ENCODE results near the gene INCA1.

The INCA1 gene

DNA sequence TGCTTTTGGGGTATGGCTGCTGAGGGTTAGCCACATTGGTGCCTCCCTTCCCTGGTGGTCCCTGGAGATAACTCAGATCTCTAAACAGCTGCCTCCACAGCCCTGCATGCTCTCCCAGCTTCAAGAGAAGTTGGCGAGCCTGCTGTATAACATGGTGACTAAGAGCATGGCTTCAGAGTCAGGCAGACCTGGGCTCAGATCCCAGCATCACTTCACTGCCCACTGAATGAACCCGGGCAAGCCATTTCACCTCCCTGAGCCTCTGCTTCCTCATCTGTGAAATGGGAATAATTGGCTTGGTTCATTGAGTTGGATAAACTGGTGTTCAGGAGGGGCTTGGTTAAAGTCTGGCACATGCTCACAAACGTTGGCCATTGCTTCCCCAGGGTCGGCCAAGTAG, 17.0 kb upstream of the INCA1 start:
- no peak for FAIRE-seq

DNA sequence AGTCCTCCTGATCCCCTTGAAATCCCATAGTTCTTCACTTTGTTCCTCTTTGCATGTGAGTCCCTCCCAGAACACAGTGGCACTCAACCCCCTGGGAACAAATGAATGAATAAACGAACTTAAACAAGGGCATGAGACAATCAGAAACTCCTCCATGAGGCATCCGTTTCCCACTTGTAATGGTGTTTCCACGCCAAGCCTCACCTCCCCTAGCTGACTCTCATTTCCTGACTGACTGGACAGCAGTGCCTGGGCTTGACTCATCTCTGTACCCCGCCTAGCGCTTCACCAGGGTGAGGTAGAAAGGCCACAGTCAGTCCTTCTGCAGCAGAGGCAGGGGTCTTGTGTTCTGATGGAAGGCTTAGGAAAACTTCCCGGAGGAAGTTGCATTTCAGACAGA, 14.6 kb upstream of the INCA1 start:
- FAIRE-seq (no peak), DNase-seq (ENCODE audit: insufficient read length, low spot score) (no peak)

More for the DNA sequence above, 17.0 kb upstream of the INCA1 start:
- DNase-seq (ENCODE audit: insufficient read length, low spot score), result no peak

DNA sequence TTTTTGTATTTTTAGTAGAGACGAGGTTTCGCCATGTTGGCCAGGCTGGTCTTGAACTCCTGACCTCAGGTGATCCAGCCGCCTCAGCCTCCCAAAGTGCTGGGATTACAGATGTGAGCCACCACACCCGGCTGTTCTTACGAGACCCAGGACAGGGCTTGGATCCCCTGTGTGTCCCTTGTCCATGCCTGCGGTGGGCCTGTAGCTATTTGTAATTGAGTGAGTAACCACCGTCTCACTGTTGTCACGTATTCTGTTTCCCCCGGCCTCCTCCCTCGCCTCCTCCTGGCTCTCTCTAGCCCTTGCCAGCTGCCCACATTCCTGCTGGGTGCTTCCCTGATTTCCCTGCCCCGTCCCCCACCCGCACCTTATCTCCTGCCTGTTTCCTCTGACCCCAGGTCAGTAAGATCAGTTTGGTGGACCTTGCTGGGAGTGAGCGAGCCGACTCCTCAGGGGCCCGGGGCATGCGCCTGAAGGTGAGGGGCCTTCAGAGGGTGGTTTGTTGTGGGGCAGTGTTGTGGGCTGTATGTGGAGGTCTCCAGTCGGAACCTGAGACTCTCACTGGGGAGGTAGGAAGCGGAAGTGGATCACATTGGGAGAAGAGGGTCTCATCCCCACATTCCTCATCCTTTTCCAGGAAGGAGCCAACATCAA, 6.0 kb upstream of the INCA1 start:
- FAIRE-seq (no peak), DNase-seq (ENCODE audit: insufficient read length, low spot score) (no peak)

DNA sequence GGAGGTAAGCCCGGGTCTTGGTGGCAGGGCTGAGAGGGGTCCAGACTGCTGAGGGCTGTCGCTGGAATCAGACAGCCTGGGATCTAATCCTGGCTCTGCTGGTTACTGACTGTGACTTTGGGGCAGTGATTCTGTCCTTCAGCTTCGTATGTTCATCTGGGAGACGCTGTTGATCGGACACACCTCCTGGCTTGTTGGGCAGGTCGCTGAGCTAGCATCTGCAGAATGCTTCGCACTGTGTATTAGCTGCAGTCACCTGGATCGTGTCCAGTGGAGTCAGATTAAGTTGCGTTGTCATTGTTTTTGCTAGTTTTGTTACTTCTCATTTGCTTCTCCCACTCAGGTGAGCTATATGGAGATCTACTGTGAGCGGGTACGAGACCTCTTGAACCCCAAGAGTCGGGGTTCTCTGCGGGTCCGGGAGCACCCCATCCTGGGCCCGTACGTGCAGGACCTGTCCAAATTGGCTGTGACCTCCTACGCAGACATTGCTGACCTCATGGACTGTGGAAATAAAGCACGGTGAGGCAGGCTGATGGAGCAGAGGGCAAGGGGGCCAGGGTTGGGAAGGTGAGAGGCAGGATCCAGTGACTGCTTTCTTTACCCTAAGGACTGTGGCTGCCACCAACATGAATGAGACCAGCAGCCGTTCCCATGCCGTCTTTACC, 4.9 kb upstream of the INCA1 start:
- FAIRE-seq, result peak; percentile 33

DNA sequence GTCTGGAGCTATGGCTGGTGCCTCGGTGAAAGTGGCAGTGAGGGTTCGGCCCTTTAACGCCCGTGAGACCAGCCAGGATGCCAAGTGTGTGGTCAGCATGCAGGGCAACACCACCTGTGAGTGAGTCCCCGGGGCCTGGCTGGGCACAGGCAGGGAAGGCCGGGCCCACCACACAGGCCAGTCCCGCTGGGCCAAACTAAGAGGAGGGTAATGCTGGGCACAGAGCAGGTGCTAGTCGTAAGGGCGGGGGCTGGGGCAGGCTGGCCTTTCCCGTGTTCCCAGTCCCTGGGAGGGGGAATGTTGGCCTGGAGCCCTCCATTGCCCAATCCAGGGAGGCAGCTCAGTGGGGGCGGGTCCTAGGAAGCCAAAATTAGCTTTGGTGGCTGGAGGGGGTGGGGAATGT, 2.9 kb upstream of the INCA1 start:
- FAIRE-seq, result no peak
- DNase-seq (ENCODE audit: insufficient read length, low spot score), result no peak

More for the DNA sequence above, 4.9 kb upstream of the INCA1 start:
- no peak for DNase-seq (ENCODE audit: insufficient read length, low spot score)

DNA sequence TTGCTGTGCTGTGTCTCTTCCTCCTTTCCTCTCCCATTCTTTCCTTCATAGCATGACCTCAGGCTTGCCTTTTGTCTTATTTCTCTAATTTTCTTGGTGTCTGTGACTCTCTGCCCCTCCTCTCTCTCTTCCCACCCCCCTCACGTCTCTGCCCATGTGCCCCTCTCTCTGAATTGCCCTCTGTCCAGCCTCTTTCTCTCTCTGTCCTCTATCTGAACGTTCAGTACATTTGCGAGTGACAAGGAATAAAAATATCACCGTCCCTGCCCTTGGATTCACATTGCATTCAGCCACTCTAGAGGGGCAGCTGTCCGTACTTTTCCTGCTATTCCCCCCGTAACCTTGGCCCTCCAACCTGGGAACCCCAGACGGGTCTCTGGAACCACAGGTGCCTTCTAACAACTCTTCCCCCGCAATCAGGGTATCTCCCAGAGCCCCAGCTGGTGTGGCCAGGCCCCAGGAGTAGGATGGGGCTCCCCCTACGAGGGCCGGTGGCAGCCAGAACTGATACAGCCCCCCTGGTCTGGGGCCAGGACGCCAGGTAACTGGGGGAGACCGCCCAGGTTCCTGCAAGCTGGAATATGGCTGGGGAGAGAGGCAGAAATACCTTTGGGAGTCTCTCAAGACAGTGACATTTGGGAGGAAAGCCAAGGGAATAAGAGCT, 2.2 kb upstream of the INCA1 start:
- FAIRE-seq, result no peak

DNA sequence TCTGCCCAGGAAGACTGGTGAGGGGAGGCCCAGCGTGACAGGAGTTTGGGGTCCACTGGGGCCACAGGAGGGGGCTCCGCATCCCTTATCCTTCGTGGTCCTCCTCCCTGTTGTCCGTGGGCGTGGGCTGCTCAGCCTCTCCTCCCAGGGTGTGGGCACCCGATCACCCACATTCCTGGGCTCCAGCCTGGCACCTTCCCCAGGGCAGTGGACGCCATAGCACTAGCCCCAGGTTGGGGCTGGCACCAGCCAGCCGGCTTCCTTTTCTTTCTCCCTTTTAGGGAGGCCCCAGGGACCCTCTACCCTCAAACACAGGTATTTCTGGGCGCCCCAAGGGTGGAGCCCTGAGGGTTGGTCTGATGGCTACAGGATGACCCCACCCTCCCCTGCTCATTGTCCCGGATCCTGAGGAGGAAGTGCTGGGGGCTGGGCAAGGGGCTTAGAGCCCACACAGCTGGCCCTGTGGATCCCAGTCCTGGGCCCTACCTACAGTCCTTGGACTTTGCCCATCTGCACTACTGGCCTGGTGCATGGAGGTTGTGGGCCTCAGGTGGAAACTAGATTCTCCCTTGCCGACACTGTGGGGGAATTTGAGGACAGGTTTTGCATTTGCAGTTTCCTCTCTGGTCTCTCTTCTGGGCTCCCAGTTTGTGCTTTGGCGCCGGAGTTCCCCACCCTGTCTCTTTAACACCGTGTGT, 1.6 kb upstream of the INCA1 start:
- peak; percentile 37 for DNase-seq (ENCODE audit: insufficient read length, low spot score)
- FAIRE-seq, result no peak

More for the DNA sequence above, 2.2 kb upstream of the INCA1 start:
- DNase-seq (ENCODE audit: insufficient read length, low spot score), result no peak

DNA sequence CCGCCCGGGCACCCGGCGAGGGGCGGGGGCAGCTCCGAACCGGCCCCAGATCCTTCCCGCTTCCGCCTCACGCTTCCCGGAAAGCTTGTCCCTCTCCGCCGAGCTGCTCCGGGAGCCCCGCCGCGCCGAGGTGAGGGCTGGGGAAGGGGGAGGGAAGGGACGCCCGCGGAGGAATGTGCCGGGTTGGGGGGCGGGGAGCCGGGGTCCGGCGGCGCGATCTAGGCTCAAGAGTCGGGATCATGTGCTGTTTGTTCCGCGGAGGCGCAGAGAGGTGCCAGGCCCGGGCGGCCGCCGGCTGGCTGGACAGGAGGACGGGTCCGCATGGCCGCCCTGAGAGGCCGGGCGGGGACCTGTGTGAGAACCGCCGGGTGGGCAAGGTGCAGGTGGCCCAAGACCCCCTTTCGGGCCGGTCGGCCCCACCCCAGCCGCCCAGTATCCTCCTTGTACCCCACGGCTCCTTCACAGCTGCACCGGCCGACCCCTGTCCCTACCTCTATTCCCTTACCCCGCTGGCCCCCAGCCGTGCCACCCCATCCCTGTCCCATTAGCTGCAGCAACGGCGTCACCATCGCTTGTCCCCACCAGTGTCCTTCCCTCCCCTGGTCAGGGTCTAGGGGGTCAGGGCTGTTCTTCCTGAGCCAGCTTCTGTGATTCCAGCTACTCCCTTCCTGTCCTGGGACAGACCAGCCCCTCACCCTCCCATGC, 857 bp upstream of the INCA1 start:
- FAIRE-seq (peak; percentile 65), DNase-seq (ENCODE audit: insufficient read length, low spot score) (no peak)

DNA sequence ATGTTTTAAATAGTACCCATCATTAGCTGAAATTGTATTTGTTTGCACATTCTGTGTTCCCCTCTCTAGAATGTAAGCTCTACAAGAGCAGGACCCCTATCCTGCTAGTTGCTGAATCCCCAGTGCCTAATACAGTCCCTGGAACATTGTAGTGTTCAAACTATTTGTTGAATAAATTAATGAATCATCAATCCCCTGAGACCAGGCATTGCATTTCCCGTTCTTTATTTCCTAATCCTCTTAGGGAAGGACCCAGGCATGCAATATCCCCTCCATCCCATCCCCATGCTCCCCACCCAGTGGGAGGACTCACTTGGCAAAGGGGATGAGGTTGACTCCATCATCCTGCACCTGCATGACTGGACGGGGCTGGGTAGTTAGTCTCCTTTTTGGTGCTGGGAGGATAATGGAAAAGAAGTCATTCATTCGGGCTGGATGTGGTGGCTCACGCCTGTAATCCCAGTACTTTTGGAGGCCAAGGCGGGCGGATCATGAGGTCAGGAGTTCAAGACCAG, 3.2 kb downstream of the INCA1 start:
- FAIRE-seq (no peak), DNase-seq (ENCODE audit: insufficient read length, low spot score) (no peak)

DNA sequence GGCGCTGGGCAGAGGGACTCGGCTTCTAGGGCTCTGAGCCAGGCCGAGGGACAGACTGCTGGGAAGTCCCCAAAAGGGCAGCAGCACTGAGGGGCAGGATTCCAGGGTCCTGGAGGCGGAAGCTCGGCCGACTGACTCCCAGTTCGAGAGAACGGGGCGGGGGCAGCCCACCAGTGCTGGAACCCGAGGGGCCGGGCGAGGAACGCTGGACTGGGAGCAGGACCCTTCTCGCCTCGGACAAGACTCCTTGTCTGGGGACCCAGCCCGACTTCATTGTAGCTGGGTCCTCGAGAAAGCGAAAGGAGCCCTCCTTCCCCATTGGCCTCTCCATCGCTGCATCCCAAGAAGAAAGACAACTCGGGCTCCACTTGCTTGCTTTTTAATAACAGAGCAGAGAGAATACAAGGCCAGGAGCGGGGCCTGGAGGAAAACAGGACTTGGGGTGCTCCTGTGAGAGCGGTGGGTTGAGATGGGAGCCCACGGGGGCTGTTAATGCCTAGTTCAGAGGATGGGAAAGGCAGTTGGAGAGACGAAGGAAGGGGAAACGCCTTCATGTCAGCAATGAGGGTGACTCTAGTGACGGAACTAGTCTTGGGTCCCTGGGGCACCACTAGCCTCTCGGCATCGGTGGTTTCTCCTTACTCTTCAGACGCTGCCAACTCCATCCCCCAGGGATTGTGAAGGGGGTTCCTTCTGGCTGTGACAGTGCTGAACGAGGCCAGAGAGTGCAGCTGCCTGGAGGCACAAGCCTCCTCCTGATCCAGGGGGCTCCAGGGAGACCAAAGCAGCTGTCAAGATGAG, 9.4 kb downstream of the INCA1 start:
- FAIRE-seq, result no peak
- no peak for DNase-seq (ENCODE audit: insufficient read length, low spot score)

DNA sequence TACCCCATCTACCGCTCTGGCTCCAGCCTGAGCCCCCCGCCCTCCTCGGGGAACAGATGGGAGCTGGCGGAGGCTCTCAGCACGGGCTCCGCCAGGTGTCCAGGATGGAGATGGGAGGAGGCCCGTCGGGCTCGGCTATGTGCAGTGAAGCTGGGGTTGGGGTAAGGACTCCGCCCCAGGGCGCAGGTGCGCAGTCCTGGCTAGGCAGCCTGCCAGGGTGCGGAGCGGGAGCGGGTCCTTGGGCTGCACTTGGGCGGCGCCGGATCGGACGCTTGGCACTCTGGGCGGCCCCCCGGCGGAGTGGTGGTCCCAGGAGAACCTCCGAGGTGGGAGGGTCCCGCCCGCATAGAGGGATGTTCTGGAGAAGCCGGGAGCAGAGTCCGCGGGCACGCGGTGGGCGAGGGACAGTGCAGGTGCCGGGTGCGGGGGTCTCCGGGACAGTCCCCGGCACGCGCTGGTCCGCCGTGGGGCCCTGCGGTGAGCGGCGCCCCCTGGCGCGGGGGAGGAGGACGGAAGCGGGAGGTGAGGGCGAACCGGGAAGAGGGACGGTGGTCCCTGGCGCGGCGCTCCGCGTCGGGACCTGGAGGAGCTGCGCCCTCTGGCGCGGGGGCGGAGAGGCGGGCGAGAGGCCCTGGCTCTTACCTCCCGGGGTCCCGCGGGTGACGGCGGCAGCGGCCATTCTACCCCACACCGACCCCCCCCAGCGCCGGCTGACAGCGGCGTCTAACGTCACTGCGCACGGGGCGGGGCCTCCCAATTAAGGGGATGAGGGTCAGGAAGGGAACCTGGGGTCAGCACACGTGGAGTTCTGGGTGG, 10.2 kb downstream of the INCA1 start, which contains the start of gene CAMTA2:
Gene CAMTA2, minus strand, starts transcription at position 725 of the 816 bp plus-strand sequence. CDS start 1,453 bp downstream, outside the sequence.
- FAIRE-seq (peak; percentile 89), DNase-seq (ENCODE audit: insufficient read length, low spot score) (peak; percentile 85)

DNA sequence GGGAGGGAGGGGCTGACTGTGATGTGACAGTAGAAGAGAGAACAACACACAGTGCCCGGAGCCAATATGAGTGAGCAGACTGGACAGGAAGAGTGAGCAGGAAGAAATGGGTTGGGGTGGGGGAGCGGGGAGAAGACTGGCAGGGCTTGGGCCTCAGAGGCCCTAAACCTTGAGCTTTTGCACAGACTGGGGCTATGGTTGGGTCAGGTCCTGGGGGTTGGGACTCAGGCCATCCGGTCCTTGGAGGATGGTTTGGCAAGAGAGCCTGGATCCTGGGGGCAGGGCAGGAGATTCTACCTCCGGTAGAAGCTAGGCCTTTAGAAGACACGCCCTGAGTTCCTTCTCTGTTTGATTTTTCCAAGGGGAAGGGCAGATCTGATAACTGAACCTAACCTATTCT, 10.9 kb downstream of the INCA1 start:
- no peak for DNase-seq (ENCODE audit: insufficient read length, low spot score)
- FAIRE-seq, result no peak

DNA sequence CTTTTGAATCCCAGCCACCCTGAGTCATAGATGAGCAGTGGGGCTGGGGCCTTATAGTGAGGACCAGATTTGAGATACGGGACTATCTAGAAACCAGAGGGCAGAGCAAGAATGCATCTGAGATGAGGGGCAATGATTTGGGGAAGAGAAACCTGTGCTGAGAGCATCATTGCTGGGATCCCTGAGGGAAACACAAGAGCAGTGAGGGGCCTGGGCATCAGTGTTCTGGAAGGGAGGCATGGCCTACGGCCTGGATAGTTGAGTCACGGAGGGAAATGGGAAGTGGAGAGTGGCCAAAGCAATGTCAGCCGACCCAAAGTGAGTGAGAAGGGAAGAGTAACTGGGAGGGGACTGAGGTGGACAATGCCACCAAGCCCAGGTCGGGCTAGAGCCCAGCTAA, 15.0 kb downstream of the INCA1 start:
- no peak for FAIRE-seq
- DNase-seq (ENCODE audit: insufficient read length, low spot score), result no peak

DNA sequence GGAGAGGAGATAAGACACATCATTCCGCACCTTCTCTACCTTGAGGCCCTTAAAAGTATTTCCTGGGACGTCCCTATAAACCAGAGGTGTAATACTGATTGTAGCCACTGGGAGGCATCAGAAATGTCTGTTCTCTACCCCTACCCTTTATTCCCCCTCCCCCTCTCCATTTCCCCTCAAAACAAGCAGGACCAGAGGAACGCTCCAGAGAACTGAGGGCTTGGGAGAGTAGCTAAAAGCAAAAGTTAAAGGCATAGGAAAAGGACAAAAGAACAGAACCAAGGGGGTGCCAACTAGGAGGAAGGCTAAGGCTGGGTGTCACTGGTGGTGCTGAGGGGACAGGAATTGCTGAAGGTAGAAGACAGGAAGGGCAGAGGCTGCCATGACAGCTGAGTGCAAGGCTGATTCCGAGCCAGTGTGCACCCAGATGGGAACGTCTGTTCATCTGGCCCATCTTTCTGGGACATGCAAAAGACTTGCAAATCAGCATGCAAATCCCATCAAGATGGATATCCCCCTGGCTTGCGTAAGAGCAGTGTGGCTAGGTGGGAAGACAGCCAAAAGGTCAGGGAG, 16.6 kb downstream of the INCA1 start:
- DNase-seq (ENCODE audit: insufficient read length, low spot score), result peak; percentile 62
- peak; percentile 31 for FAIRE-seq

DNA sequence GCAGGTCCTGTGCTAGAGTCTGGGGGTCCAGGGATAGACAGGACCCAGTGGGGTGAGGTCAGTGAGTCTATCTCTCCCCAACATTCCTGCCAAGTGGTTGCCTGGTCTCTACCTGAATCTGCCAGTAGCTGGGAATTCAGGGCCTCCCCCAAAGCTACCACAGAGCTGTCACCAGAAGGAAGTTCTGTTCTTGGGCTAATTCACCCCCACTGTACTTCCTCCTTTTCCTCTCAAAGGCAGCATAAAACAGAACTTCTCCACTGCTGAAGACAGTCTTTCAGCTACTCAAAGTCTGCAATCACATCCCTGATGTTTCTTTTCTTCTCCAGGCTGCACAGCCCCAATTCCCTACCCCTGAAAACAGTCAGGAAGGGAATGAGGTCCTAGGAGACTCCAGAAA, 18.6 kb downstream of the INCA1 start:
- DNase-seq (ENCODE audit: insufficient read length, low spot score), result no peak
- FAIRE-seq, result no peak

DNA sequence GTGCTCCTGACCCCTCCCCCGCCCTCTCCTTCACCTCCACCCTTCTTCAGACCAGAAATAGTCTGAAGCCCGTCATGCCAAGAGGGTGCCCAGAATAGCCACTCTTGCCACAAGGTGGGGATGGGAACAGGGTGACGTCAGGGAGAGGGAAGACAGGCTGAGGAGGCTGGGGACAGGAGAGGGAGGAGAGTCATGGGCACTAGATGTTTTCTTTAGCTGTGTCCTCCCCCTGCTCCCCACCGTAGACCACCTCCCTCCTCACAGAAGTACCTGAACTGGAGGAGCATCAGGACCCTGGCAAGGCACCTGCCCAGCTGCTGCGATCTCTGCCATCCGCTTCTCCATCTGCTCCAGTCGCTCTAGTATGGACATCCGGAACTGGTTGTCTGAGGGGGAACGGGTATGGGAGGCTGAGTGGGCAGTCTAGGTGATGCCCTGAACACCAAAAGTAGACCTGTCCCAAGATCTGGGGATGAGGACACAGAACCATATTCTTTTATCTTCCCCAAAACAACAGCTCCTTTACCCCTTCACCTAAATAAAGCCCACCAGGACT, 23.1 kb downstream of the INCA1 start:
- FAIRE-seq (no peak), DNase-seq (ENCODE audit: insufficient read length, low spot score) (no peak)

DNA sequence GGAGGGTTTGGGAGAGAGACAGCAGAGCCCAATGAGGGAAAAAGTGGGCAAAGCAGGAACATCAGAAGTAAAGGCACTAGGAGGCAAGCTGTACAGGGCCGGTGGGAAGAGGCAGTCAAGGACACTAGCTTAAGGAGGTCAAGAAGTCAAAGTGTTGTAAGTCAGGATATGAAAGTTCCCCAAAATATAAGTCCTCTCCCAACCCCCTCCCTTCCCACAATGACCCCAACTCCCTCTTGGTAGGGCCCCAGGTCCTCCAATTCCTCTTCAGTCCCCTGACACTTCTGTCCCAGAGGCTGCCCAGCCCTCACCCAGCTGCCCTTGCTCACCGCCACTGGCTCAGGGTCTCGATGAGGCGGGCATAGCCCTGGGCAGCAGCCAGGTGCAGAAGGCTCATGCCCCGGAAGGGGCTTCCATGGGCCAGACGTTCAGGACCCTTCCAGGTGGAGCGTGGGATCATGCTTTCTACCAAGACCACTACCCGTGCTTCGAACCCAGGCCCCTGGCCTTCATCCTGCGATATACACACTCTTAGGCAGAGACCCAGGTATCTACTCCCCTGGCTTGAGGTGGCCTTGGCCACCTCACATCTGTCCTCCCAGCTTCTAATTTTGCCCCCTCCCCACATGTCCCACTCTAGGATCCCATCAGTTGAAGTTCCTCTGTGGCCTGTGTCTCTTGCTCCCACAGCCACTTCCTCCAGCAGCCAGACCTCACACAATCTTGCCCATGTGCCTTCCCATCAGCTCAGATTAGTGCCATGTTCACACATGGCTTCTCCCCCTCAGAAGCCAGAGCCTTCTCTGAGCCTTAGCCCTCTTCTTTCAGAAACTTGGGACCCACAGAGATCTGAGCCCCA, 23.8 kb downstream of the INCA1 start:
- DNase-seq (ENCODE audit: insufficient read length, low spot score), result no peak
- FAIRE-seq, result no peak
